Cerebellar cortex (tissue), 1 donor: ENCODE results near the gene SERPINE1.
"Not testable (repeated sequence)": the region's sequence is repeated elsewhere in the genome, so short reads cannot be mapped to it uniquely, and the experiment has no call there.

Experiments used
- DNase-seq: peaks from one replicate; pipeline ENCODE4 v3.0.0-alpha.2; 2015; ENCODE audit warnings: low spot score

Gene SERPINE1

GRCh38 chr7:101124376-101125056 is 2.4 kb upstream of the SERPINE1 start:
- DNase-seq, result no peak

DNA sequence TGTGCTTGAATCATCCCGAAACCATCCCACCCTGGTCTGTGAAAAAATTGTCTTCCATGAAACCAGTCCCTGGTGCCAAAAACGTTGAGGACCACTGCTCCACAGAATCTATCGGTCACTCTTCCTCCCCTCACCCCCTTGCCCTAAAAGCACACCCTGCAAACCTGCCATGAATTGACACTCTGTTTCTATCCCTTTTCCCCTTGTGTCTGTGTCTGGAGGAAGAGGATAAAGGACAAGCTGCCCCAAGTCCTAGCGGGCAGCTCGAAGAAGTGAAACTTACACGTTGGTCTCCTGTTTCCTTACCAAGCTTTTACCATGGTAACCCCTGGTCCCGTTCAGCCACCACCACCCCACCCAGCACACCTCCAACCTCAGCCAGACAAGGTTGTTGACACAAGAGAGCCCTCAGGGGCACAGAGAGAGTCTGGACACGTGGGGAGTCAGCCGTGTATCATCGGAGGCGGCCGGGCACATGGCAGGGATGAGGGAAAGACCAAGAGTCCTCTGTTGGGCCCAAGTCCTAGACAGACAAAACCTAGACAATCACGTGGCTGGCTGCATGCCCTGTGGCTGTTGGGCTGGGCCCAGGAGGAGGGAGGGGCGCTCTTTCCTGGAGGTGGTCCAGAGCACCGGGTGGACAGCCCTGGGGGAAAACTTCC is 784 bp upstream of the SERPINE1 start:
- no peak for DNase-seq

- no peak for DNase-seq
These were observed 646 bp downstream of the SERPINE1 start for GRCh38 chr7:101127460-101128039.

GRCh38 chr7:101128040-101128834 is 1.3 kb downstream of the SERPINE1 start:
- no peak for DNase-seq

- DNase-seq, result no peak
These were observed 2.8 kb downstream of the SERPINE1 start for GRCh38 chr7:101129603-101130117.

- not testable (repeated sequence) for DNase-seq
These were observed 6.0 kb downstream of the SERPINE1 start for GRCh38 chr7:101132626-101133600.

GRCh38 chr7:101133621-101134398 is 6.9 kb downstream of the SERPINE1 start:
- DNase-seq, result no peak

GRCh38 chr7:101134399-101134980 is 7.6 kb downstream of the SERPINE1 start:
- no peak for DNase-seq

DNA sequence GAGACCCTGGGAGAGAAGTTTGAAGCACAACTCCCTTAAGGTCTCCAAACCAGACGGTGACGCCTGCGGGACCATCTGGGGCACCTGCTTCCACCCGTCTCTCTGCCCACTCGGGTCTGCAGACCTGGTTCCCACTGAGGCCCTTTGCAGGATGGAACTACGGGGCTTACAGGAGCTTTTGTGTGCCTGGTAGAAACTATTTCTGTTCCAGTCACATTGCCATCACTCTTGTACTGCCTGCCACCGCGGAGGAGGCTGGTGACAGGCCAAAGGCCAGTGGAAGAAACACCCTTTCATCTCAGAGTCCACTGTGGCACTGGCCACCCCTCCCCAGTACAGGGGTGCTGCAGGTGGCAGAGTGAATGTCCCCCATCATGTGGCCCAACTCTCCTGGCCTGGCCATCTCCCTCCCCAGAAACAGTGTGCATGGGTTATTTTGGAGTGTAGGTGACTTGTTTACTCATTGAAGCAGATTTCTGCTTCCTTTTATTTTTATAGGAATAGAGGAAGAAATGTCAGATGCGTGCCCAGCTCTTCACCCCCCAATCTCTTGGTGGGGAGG is 10.8 kb downstream of the SERPINE1 start:
- DNase-seq, result no peak

GRCh38 chr7:101138213-101138870 is 11.4 kb downstream of the SERPINE1 start:
- peak; percentile 88 for DNase-seq

GRCh38 chr7:101140339-101140699 is 13.4 kb downstream of the SERPINE1 start:
- no peak for DNase-seq

GRCh38 chr7:101140746-101141382 is 14.0 kb downstream of the SERPINE1 start:
- no peak for DNase-seq

DNA sequence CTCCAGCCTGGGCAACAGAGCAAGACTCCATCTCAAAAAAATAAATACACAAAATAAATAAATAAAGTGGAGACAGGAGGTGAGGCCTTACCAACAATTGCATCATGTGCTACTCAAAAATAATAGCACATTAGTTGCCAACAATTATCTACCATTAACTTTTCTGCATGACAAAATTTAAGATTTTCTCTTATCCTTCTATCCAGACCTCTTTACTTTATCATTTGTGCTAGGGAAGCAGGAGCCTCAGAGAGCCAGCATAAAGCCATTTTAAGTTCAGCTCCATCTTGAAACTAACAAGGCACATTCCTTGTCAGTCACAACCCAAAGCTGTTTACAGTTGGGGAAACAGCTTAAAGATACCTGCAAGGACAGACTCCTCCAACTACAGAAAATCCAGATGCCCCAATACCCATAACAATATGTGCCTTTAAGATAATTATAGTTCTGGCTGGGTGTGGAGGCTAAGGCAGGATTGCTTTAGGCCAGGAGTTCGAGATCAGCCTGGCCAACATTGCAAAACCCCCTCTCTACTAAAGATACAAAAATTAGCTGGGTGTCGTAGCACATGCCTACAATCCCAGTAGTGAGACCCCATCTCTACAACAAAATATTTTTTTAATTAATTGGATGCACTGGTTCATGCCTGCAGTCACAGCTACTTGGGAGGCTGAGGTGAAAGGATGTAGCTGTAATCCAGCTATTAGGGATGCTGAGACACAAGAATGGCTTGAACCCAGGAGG is 25.2 kb downstream of the SERPINE1 start:
- no peak for DNase-seq

GRCh38 chr7:101153969-101154692 is 27.2 kb downstream of the SERPINE1 start, which contains the start of gene AP1S1:
AP1S1 (plus strand) TSS chr7:101154476; CDS start chr7:101154515, 39 bp downstream.
- peak; percentile 99 for DNase-seq

- DNase-seq, result no peak
These were observed 27.8 kb downstream of the SERPINE1 start for GRCh38 chr7:101154693-101155102.

GRCh38 chr7:101155303-101155702 is 28.4 kb downstream of the SERPINE1 start:
- no peak for DNase-seq

DNA sequence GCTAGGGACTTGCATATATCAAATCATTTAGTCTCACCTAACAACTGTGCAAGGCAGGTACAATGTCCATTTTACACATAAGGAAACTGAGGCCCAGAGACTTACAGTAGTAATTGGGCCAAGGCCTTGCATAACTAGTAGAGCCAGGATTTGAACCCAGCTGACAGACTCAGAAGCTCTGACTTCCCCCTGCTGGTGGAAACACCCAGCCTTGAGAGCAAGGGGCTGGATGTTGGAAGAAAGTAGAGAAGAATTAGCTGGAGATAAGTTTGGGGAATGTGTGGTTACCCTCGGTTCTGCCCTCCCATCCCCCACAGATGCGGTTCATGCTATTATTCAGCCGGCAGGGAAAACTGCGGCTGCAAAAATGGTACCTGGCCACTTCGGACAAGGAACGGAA is 29.4 kb downstream of the SERPINE1 start:
- no peak for DNase-seq
